K562 (cell line): ENCODE results near the gene CUL9. TPM values are rescaled to one million over a fixed set of nuclear protein-coding genes. Genes with fewer than 3 reads are reported as not detected.
A peak's percentile ranks its signal among the peaks of the same experiment; 100 is the strongest.

ENCODE experiments used
- ARID4B ChIP-seq: sonication (generic); formaldehyde crosslinking; IDR thresholded peaks from 2 replicates; pipeline ENCODE4 v1.8.0; 2022; ENCODE audit warnings: mild to moderate bottlenecking, missing genetic modification reagents
- CBX1 ChIP-seq: sonication (generic); IDR thresholded peaks from 2 replicates; pipeline ENCODE4 v1.6.1; 2016; ENCODE audit warnings: antibody characterized with exemption, low read depth, mild to moderate bottlenecking
- ELF2 ChIP-seq: fragments of 250-450 bp; sonication (Bioruptor Pico); IDR thresholded peaks from 2 replicates; pipeline ENCODE4 v1.5.0; 2021; ENCODE audit warnings: mild to moderate bottlenecking
- ELF4 ChIP-seq: fragments of 450-650 bp; formaldehyde crosslinking; IDR thresholded peaks from 2 replicates; pipeline ENCODE4 v1.4.0; 2022; ENCODE audit warnings: missing genetic modification characterization
- GMEB1 ChIP-seq: fragments of 250-450 bp; sonication (Bioruptor Pico); IDR thresholded peaks from 2 replicates; pipeline ENCODE4 v1.4.0; 2020; ENCODE audit warnings: mild to moderate bottlenecking
- HINFP ChIP-seq: fragments of 450-650 bp; conservative IDR thresholded peaks from 2 replicates; pipeline ENCODE4 v1.6.1; 2016; ENCODE audit warnings: missing genetic modification characterization, low read depth, mild to moderate bottlenecking, control low read depth, missing compliant biosample characterization
- KLF6 ChIP-seq: fragments of 250-450 bp; sonication (Bioruptor Pico); IDR thresholded peaks from 2 replicates; pipeline ENCODE4 v1.4.0; 2020; ENCODE audit warnings: mild to moderate bottlenecking, moderate library complexity, borderline replicate concordance
- MITF ChIP-seq: IDR thresholded peaks from 2 replicates; pipeline ENCODE4 v1.6.1; 2014; ENCODE audit warnings: antibody characterized with exemption
- MXD1 ChIP-seq: fragments of 250-450 bp; sonication (Bioruptor Pico); IDR thresholded peaks from 2 replicates; pipeline ENCODE4 v1.8.0; 2021; ENCODE audit warnings: borderline replicate concordance, mild to moderate bottlenecking, moderate library complexity; ENCODE audit not compliant: poor library complexity, severe bottlenecking
- MYC ChIP-seq, 2 experiments: fragments of 250-450 bp in 1 of 2; sonication (Bioruptor Pico) in 1 of 2; IDR thresholded peaks; 2 replicates each; pipeline versions ENCODE4 v1.5.1 to v1.6.1; 2012 to 2021; ENCODE audit warnings: low read depth in 2 of 2, borderline replicate concordance in 1 of 2, improper control_type of control experiment in 1 of 2, low read length in 1 of 2, mild to moderate bottlenecking in 1 of 2, moderate library complexity in 1 of 2
- NFIX ChIP-seq: fragments of 250-450 bp; sonication (Bioruptor Pico); IDR thresholded peaks from 2 replicates; pipeline ENCODE4 v1.4.0; 2020; ENCODE audit warnings: low read depth, mild to moderate bottlenecking, moderate library complexity
- U2AF2 ChIP-seq: fragments of 200-400 bp; formaldehyde crosslinking; optimal IDR thresholded peaks from 2 replicates; pipeline ENCODE3; 2017; ENCODE audit warnings: low read depth, mild to moderate bottlenecking, low read length
- WHSC1 ChIP-seq: IDR thresholded peaks from one replicate; pipeline ENCODE4 v1.6.1; 2012; ENCODE audit warnings: low read length, control low read depth, inconsistent platforms
- ZFP30 ChIP-seq: fragments of 250-450 bp; sonication (Bioruptor Pico); IDR thresholded peaks from 2 replicates; pipeline ENCODE4 v1.8.0; 2022; ENCODE audit warnings: moderate library complexity, mild to moderate bottlenecking, inconsistent platforms, borderline replicate concordance
- ZKSCAN1 ChIP-seq: fragments of 150-350 bp; IDR thresholded peaks from 2 replicates; pipeline ENCODE4 v1.6.1; 2016; ENCODE audit warnings: low read depth, low read length
- ZNF699 ChIP-seq: fragments of 250-450 bp; sonication (Bioruptor Pico); IDR thresholded peaks from 2 replicates; pipeline ENCODE4 v1.8.0; 2021; ENCODE audit warnings: mild to moderate bottlenecking, moderate library complexity; ENCODE audit not compliant: insufficient replicate concordance
- polyA plus RNA-seq, 8 experiments: library from polyadenylated mRNA; depleted of rRNA in 4 of 8; stranded (reverse) in 5 of 8; unstranded in 3 of 8; fragments of >200 nt; fragmentation: Nextera tagmentation in 2 of 8; fragmentation: Illumina TruSeq in 1 of 8; extraction: Ambion mirVana in 2 of 8; extraction: Trizol in 1 of 8; gene quantifications; 2 replicates each; pipeline versions ENCODE4 v1.2.1 to v1.2.3, GENCODE V29; 2011 to 2014; ENCODE audit warnings: inconsistent platforms in 1 of 8, missing spikeins in 1 of 8
- total RNA-seq, 7 experiments: library from RNA; depleted of rRNA in 6 of 7; stranded (reverse); fragments of >200 nt in 6 of 7; fragmentation: Illumina TruSeq in 2 of 7; extraction: Trizol in 2 of 7; gene quantifications; 2 replicates each; pipeline versions ENCODE4 v1.2.1 to v1.2.3, GENCODE V29; 2011 to 2021; ENCODE audit warnings: low replicate concordance in 1 of 7

CUL9 gene
- total and polyA plus RNA-seq, 9 of the 15 experiments (the other 6 are each of a cell fraction or from before 2014, with no cell fraction given), result 0.50 to 20.7 (median 6.6) TPM

- TF ChIP-seq MITF (no peak), ELF4 (no peak), CBX1 (no peak), ZFP30 (CRISPR knock-in tag) (no peak), ELF2 (CRISPR knock-in tag) (peak; percentile 17; the same call in 1 of the 2 replicates), ARID4B (CRISPR knock-in tag) (peak; percentile 57; the same call in 1 of the 2 replicates), KLF6 (CRISPR knock-in tag) (no peak), MYC (IDR thresholded peaks at IDR 0.05; ENCODE audit: low read depth, low read length) (peak; percentile 43; the same call in 1 of the 2 replicates), MYC (CRISPR knock-in tag; IDR thresholded peaks at IDR 0.05; ENCODE audit: borderline replicate concordance, low read depth) (no peak), U2AF2 (no peak), WHSC1 (no peak), NFIX (CRISPR knock-in tag) (no peak), ZKSCAN1 (peak; percentile 24; the same call in 1 of the 2 replicates), GMEB1 (CRISPR knock-in tag) (no peak), HINFP (tag) (no peak), MXD1 (CRISPR knock-in tag) (no peak), ZNF699 (no peak)
These were observed 38.5 kb upstream of the CUL9 start (continued) for GRCh38 chr6:43143235-43144128.
